ENCODE measurements around the gene RUVBL1. TPM values are rescaled to one million over a fixed set of nuclear protein-coding genes. Genes with fewer than 3 reads are reported as not detected.

Gene RUVBL1
- total RNA-seq (2012; rRNA removed): 83.3 and 99.2 TPM in 2 replicates
- 68.7 and 75.2 TPM in 2 replicates for polyA plus RNA-seq (2012; rRNA removed)
- polyA plus RNA-seq (2012; cell fraction: cytosol; rRNA removed): 43.0 and 49.3 TPM in 2 replicates
- 21.0 and 28.8 TPM in 2 replicates for polyA plus RNA-seq (2012; cell fraction: nucleus; rRNA removed; ENCODE audit: low replicate concordance)
- Bru-seq, nascent RNA: percentile 47 among the genes with signal in this experiment
- BruChase-seq, experiment 1, labeled RNA remaining after a 6-hour chase: percentile 49 among the genes with signal in this experiment
- percentile 45 among the genes with signal in this experiment for BruChase-seq, experiment 2, labeled RNA remaining after a 2-hour chase
- long read RNA-seq, full-length matches to known transcripts: 68 of 115 reads
- long read RNA-seq, partial matches to known transcripts: 1 of 115 reads
- long read RNA-seq, other reads (novel, unspliced or antisense): 46 of 115 reads

DNA sequence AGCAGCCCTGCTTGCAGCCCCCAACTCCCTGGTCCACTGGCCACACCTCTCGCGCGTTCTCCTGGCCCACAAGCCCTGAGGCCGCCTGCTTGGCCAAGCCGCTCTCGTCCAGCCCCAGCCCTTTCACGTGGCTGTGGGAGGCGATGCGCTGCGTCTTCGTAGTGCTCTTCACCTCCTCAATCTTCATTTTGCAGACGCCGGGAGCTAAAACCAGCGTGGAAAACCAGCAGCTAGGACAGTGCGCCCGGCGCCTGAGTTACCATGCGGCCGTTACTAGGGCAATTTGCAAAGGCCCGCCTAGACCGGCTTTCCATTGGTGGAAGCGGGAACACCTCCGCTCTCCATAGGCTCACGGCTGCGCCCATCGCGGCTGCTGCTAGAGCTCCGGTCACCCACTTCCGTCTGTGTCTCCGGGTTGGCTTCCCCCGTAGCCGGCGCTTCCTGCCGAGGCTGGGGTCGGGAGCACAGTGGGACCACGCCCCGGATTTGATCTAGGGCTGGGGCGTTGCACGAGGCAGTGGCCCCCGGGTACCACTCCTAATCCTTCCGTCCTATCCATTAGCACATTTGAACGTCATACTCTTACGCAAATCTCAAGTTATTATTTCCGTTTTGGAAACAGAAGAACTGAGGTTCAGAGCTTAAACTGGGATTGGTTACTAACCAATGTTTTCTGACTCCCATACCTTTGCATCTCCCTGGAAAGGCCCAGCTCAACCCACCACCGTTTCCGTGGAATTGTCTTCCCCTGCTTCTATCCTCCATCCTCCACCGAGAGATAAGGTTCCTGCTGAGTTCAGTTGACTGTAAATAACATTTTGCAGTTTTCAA is at the start of gene RUVBL1:
TSS of gene RUVBL1 (minus strand) at position 275 of the 831 bp plus-strand sequence. CDS start at position 187, 88 bp downstream.
- intact Hi-C loops (cut with micrococcal nuclease): no loop called here
- no peak for TF ChIP-seq MAFK (IDR thresholded peaks at IDR 0.05; ENCODE audit: low read depth, low read length)
- TF ChIP-seq POLR2A (IDR thresholded peaks at IDR 0.05; ENCODE audit: low read depth, low read length): peak; percentile 33
- TF ChIP-seq RAD21 (IDR thresholded peaks at IDR 0.05; ENCODE audit: low read length): no peak
- peak; percentile 82; the same call in 1 of the 2 replicates for TF ChIP-seq FOS (IDR thresholded peaks at IDR 0.05; ENCODE audit: low read depth, low read length)
- no peak for TF ChIP-seq CTCF (conservative IDR thresholded peaks at IDR 0.05; ENCODE audit: low read depth, low read length)
- TF ChIP-seq CHD1 (IDR thresholded peaks at IDR 0.05; ENCODE audit: low read depth, low read length): no peak
- TF ChIP-seq ELK1 (IDR thresholded peaks at IDR 0.05; ENCODE audit: borderline replicate concordance, low read depth, low read length): no peak
- peak; percentile 78 for TF ChIP-seq RFX5 (IDR thresholded peaks at IDR 0.05; ENCODE audit: low read depth, low read length)
- TF ChIP-seq BHLHE40 (IDR thresholded peaks at IDR 0.05; ENCODE audit: low read depth, low read length): peak; percentile 23; the same call in 1 of the 2 replicates
- peak; percentile 86 for TF ChIP-seq MAZ (IDR thresholded peaks at IDR 0.05; ENCODE audit: borderline replicate concordance, low read depth, low read length)
- peak; percentile 84 for TF ChIP-seq CEBPB (IDR thresholded peaks at IDR 0.05; ENCODE audit: low read depth, low read length)
- TF ChIP-seq RCOR1 (IDR thresholded peaks at IDR 0.05; ENCODE audit: insufficient replicate concordance, low read length): no peak
- TF ChIP-seq MXI1 (IDR thresholded peaks at IDR 0.05; ENCODE audit: borderline replicate concordance, low read depth, low read length): peak; percentile 92

More for the DNA sequence above, at the start of gene RUVBL1:
- peak within 1 kb of the TSS; percentile 89 for H3K14ac ChIP-seq (replicated peaks; ENCODE audit: low read depth, low read length)
- H4K20me1 ChIP-seq (ENCODE audit: insufficient read depth, low read length): no peaks in the 10 kb centered on the region
- peak within 1 kb of the TSS; percentile 82 for H3K9ac ChIP-seq (ENCODE audit: low read depth, low read length)
- 0 out of 3 replicates have a peak within 1 kb of the TSS, but pooled peaks have one; percentile 5 for H2BK15ac ChIP-seq (ENCODE audit: low read depth, low read length)
- H3K4me3 ChIP-seq (ENCODE audit: insufficient read depth, low read depth, low read length): peak within 1 kb of the TSS; percentile 86
- POLR2A ChIA-PET (ENCODE audit: unreplicated experiment): no interaction called here
- ATAC-seq (ENCODE audit: low read depth): peak; percentile 100
- peak within 1 kb of the TSS; percentile 98 to 100 for H4K8ac ChIP-seq (ENCODE audit: low read depth in 2 of 2, low read length in 2 of 2)
- H2BK120ac ChIP-seq (ENCODE audit: low read depth, low read length): peak within 1 kb of the TSS; percentile 77
- H3K18ac ChIP-seq (ENCODE audit: low read depth, low read length): peak within 1 kb of the TSS; percentile 45
- peak within 1 kb of the TSS; percentile 92 for H3K4ac ChIP-seq (ENCODE audit: low read depth, low read length)
- no peaks in the 10 kb centered on the region for H3K9me3 ChIP-seq (ENCODE audit: control insufficient read depth, insufficient read depth, low read length)
- peak within 1 kb of the TSS; percentile 22 for H2BK5ac ChIP-seq (ENCODE audit: low read depth, low read length, poor library complexity, severe bottlenecking)
- H3K36me3 ChIP-seq (ENCODE audit: control insufficient read depth, insufficient read depth, low read length): no peaks in the 10 kb centered on the region
- peak within 1 kb of the TSS; percentile 88 for H4K91ac ChIP-seq (ENCODE audit: insufficient read depth, low read depth, low read length)
- H3K9me1 ChIP-seq (ENCODE audit: insufficient read depth, low read length): peaks cover 10% of the 10 kb centered on the region
- WGBS, 2 experiments (ENCODE audit: extremely low coverage in 2 of 2, insufficient read length in 1 of 2): 1% methylated on average over 14 of the region's 47 CpGs; no CpG with 5 or more reads in 1 of the 2 experiments
- peak within 1 kb of the TSS; percentile 99 for H2AFZ ChIP-seq (replicated peaks; ENCODE audit: low read length, poor library complexity)
- peak within 1 kb of the TSS; percentile 99 for H4K5ac ChIP-seq (ENCODE audit: low read depth, low read length)
- in situ Hi-C loops (cut with MboI; ENCODE audit: low sequenced_read_pairs): loop anchor here (10.0 kb wide), 1 partner anchor 49 kb away; no protein-coding TSS in a partner anchor
- peak within 1 kb of the TSS; percentile 79 for H2AK5ac ChIP-seq (ENCODE audit: low read depth, low read length)
- 0 out of 2 replicates have a peak within 1 kb of the TSS, but pooled peaks have one; percentile 40 for H2BK20ac ChIP-seq (ENCODE audit: low read depth, low read length)
- CTCF ChIA-PET: interaction anchor here (0.8 to 2.0 kb wide), 5 partner anchors 9 to 29 kb away, joined by 3 to 9 read pairs (median 4); no protein-coding TSS in a partner anchor
- dilution Hi-C loops (cut with HindIII; ENCODE audit: low sequenced_read_pairs, unreplicated experiment): no loop called here
- peak within 1 kb of the TSS; percentile 86 for H3K4me2 ChIP-seq (ENCODE audit: low read depth, low read length)
- peak within 1 kb of the TSS; percentile 88 for H3K23ac ChIP-seq (ENCODE audit: low read depth, low read length)
- peaks cover 16 to 30% of the 10 kb centered on the region in 2 experiments for H3K79me1 ChIP-seq (ENCODE audit: low read depth in 1 of 2, low read length in 2 of 2)
- peak within 1 kb of the TSS; percentile 59; the same call in 1 of the 2 replicates for H3K56ac ChIP-seq (ENCODE audit: extremely low read depth, insufficient read depth, low read length)
- H3K27ac ChIP-seq (ENCODE audit: insufficient read depth, low read length): peak within 1 kb of the TSS; percentile 62
- no peaks in the 10 kb centered on the region for H3K27me3 ChIP-seq (ENCODE audit: control insufficient read depth, insufficient read depth, low read length)
- peak within 1 kb of the TSS; percentile 94 for H2AK9ac ChIP-seq (replicated peaks; ENCODE audit: low read depth, low read length, poor library complexity)
- DNase-seq: peak; percentile 96
- no peaks in the 10 kb centered on the region for H3K4me1 ChIP-seq (ENCODE audit: control insufficient read depth, insufficient read depth, low read length)
- BruUV-seq (replicated peaks): no TSS peak

All from IMR-90 (cell line).